ENCODE results near the gene HASPIN.

The HASPIN gene

GRCh38 chr17:3765981-3766380 is 42.3 kb downstream of the HASPIN start:
- DNase-seq (ENCODE audit: low read depth): no peak

- no peak for DNase-seq (ENCODE audit: low read depth)
Observed at GRCh38 chr17:3766779-3767178, 43.1 kb downstream of the HASPIN start.

- DNase-seq (ENCODE audit: low read depth): no peak
Observed at GRCh38 chr17:3768341-3768740, 44.6 kb downstream of the HASPIN start.

GRCh38 chr17:3768769-3769168 is 45.1 kb downstream of the HASPIN start:
- no peak for DNase-seq (ENCODE audit: low read depth)

GRCh38 chr17:3770466-3770865 is 46.8 kb downstream of the HASPIN start:
- DNase-seq (ENCODE audit: low read depth): no peak

GRCh38 chr17:3771140-3771539 is 47.4 kb downstream of the HASPIN start:
- no peak for DNase-seq (ENCODE audit: low read depth)

- DNase-seq (ENCODE audit: low read depth): no peak
Observed at GRCh38 chr17:3772764-3773163, 49.1 kb downstream of the HASPIN start.

GRCh38 chr17:3773511-3773910 is 49.8 kb downstream of the HASPIN start:
- no peak for DNase-seq (ENCODE audit: low read depth)

GRCh38 chr17:3773966-3774365 is 50.3 kb downstream of the HASPIN start:
- DNase-seq (ENCODE audit: low read depth): no peak

All from stimulated activated CD4-positive, alpha-beta T cell treated with anti-CD3 and anti-CD28 coated beads, Interleukin-2, amount 100 ng/mL, for 4 hours (primary cell).